ENCODE results near the gene FABP2. TPM values are rescaled to one million over a fixed set of nuclear protein-coding genes. Genes with fewer than 3 reads are reported as not detected.

Gene FABP2
- total and polyA plus RNA-seq, 9 donors: 0.11 to 0.60 TPM; not detected in 7

DNA sequence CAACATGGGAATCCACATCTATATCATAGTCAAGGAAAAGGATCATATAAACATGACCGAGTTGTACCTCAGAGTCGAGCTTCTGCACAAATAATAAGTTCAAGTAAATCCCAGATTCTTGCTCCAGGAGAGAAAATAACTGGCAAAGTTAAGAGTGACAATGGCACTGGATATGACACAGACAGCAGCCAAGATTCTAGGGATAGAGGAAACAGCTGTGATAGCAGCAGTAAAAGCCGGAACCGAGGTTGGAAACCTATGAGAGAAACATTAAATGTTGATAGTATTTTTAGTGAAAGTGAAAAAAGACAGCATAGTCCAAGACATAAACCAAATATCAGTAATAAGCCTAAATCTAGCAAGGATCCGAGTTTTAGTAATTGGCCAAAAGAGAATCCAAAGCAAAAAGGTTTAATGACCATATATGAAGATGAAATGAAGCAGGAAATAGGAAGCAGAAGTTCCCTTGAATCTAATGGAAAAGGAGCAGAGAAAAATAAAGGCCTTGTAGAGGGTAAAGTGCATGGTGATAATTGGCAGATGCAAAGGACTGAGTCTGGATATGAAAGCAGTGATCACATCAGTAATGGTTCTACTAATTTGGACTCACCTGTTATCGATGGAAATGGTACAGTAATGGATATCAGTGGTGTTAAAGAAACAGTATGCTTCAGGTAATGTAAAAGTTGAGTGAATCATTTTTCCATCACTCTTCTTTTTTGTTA, 50.4 kb downstream of the FABP2 start:
- no peaks in the 10 kb centered on the region for H3K36me3 ChIP-seq
- WGBS, 3 donors: 84 to 89% (median 88%) methylated on average over 6 of the region's 6 CpGs
- no peak overlapping the region for H3K27ac ChIP-seq
- H3K27me3 ChIP-seq: no peaks in the 10 kb centered on the region
- no peaks in the 10 kb centered on the region for H3K4me1 ChIP-seq (ENCODE audit: insufficient read depth)
- intact Hi-C loops (cut with DNase I): no loop called here
- no peak for DNase-seq
- TF ChIP-seq, protein P1, sequence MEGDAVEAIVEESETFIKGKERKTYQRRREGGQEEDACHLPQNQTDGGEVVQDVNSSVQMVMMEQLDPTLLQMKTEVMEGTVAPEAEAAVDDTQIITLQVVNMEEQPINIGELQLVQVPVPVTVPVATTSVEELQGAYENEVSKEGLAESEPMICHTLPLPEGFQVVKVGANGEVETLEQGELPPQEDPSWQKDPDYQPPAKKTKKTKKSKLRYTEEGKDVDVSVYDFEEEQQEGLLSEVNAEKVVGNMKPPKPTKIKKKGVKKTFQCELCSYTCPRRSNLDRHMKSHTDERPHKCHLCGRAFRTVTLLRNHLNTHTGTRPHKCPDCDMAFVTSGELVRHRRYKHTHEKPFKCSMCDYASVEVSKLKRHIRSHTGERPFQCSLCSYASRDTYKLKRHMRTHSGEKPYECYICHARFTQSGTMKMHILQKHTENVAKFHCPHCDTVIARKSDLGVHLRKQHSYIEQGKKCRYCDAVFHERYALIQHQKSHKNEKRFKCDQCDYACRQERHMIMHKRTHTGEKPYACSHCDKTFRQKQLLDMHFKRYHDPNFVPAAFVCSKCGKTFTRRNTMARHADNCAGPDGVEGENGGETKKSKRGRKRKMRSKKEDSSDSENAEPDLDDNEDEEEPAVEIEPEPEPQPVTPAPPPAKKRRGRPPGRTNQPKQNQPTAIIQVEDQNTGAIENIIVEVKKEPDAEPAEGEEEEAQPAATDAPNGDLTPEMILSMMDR (IDR thresholded peaks at IDR 0.05): no peak
- TF ChIP-seq POLR2A (IDR thresholded peaks at IDR 0.05) (no peak), EP300 (IDR thresholded peaks at IDR 0.05) (no peak)
- H3K4me3 ChIP-seq: no peak overlapping the region
- H3K9me3 ChIP-seq: no peaks in the 10 kb centered on the region

- Histone ChIP-seq H3K27me3 (no peaks in the 10 kb centered on the region), H3K4me3 (no peak overlapping the region), H3K27ac (no peak overlapping the region), H3K9me3 (no peaks in the 10 kb centered on the region), H3K4me1 (ENCODE audit: insufficient read depth) (no peaks in the 10 kb centered on the region), H3K36me3 (no peaks in the 10 kb centered on the region)
- DNase-seq: no peak
- 75 to 81% (median 78%) methylated on average over 3 of the region's 3 CpGs for WGBS, 3 donors
- TF ChIP-seq, protein P1 (IDR thresholded peaks at IDR 0.05): no peak
- TF ChIP-seq EP300 (IDR thresholded peaks at IDR 0.05): no peak
- no peak for TF ChIP-seq POLR2A (IDR thresholded peaks at IDR 0.05)
- intact Hi-C loops (cut with DNase I): no loop called here
Observed at GRCh38 chr4:119268466-119268865, 53.5 kb downstream of the FABP2 start.

Small RNA genes lying within 50 kb of the gene (small RNA-seq; reads per million reads assigned to genes)
- gene RNU4-33P: not detected

Other genes starting within 250 kb of the FABP2 start
- gene MYOZ2, start 186.3 kb downstream of the FABP2 start, total RNA-seq: 1 to 10 TPM in 1 of 7 donors, under 1 TPM in 6; 0.38 to 1.1 (median 0.55) TPM
- gene MYOZ2, start 186.3 kb downstream of the FABP2 start, polyA plus RNA-seq: under 1 TPM; 0.34 to 0.60 TPM
- 10 to 100 TPM; 19.6 to 98.9 (median 21.6) TPM for gene USP53, start 109.4 kb downstream of the FABP2 start, total RNA-seq
- gene USP53, start 109.4 kb downstream of the FABP2 start, polyA plus RNA-seq: 10 to 100 TPM; 10.7 to 14.7 TPM